ENCODE data around the gene TMC7. TPM values are rescaled to one million over a fixed set of nuclear protein-coding genes. Genes with fewer than 3 reads are reported as not detected.

The TMC7 gene
- total and polyA plus RNA-seq, 2 of the 8 experiments (the other 6 are each of a cell fraction or from before 2014, with no cell fraction given) = 2.3 to 2.6 TPM

GRCh38 chr16:19067349-19068236, 83.9 kb downstream of the TMC7 start, which contains the start of gene COQ7 (continued):
- TF ChIP-seq CTCF (IDR thresholded peaks at IDR 0.05; ENCODE audit: control extremely low read depth in 1 of 3, insufficient read depth in 1 of 3, low read depth in 1 of 3, low read length in 3 of 3) (no peak), SRF (IDR thresholded peaks at IDR 0.05; ENCODE audit: low read depth, low read length) (peak; percentile 62), BRCA1 (IDR thresholded peaks at IDR 0.05; ENCODE audit: low read depth, low read length) (no peak), POU5F1 (IDR thresholded peaks at IDR 0.05; ENCODE audit: low read depth, low read length) (no peak), JUND (IDR thresholded peaks at IDR 0.05; ENCODE audit: low read length) (peak; percentile 78), RAD21 (IDR thresholded peaks at IDR 0.05 in 1 of 2, conservative IDR thresholded peaks at IDR 0.05 in 1 of 2; ENCODE audit: low read depth in 2 of 2, low read length in 2 of 2) (no peak), CHD2 (IDR thresholded peaks at IDR 0.05; ENCODE audit: low read length) (peak; percentile 86), GABPA (IDR thresholded peaks at IDR 0.05; ENCODE audit: borderline replicate concordance, insufficient read depth, low read length) (no peak), NRF1 (IDR thresholded peaks at IDR 0.05; ENCODE audit: low read depth, low read length) (0 out of 2 replicates have a peak, but pooled peaks have one; percentile 14), SP4 (IDR thresholded peaks at IDR 0.05; ENCODE audit: low read length) (no peak; the same call in 1 of the 2 replicates), BCL11A (IDR thresholded peaks at IDR 0.05; ENCODE audit: low read depth in 2 of 2, low read length in 2 of 2) (no peak), POLR2A (IDR thresholded peaks at IDR 0.05; ENCODE audit: control extremely low read depth in 1 of 2, low read depth in 2 of 2, low read length in 2 of 2) (peak; percentile 74 to 78), RNF2 (IDR thresholded peaks at IDR 0.05; ENCODE audit: borderline replicate concordance, low read depth, low read length, missing control alignments, poor library complexity, severe bottlenecking) (no peak), RXRA (IDR thresholded peaks at IDR 0.05; ENCODE audit: insufficient read depth, low read depth, low read length) (no peak), POLR2AphosphoS5 (IDR thresholded peaks at IDR 0.05; ENCODE audit: low read depth, low read length) (peak; percentile 89), FOSL1 (IDR thresholded peaks at IDR 0.05; ENCODE audit: insufficient read depth, low read depth, low read length) (no peak), SAP30 (IDR thresholded peaks at IDR 0.05; ENCODE audit: insufficient read depth, insufficient replicate concordance, low read length) (no peak), SIRT6 (IDR thresholded peaks at IDR 0.05; ENCODE audit: low read length) (no peak)
- TF ChIP-seq, protein P1, sequence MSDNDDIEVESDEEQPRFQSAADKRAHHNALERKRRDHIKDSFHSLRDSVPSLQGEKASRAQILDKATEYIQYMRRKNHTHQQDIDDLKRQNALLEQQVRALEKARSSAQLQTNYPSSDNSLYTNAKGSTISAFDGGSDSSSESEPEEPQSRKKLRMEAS (IDR thresholded peaks at IDR 0.05) = peak; percentile 54
- TF ChIP-seq, protein P2, sequence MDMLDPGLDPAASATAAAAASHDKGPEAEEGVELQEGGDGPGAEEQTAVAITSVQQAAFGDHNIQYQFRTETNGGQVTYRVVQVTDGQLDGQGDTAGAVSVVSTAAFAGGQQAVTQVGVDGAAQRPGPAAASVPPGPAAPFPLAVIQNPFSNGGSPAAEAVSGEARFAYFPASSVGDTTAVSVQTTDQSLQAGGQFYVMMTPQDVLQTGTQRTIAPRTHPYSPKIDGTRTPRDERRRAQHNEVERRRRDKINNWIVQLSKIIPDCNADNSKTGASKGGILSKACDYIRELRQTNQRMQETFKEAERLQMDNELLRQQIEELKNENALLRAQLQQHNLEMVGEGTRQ (IDR thresholded peaks at IDR 0.05; ENCODE audit: low read length) = peak; percentile 76

Measured in H1 (cell line).